Ovary (tissue), 9 donors: ENCODE measurements around the gene NFYC. TPM values are rescaled to one million over a fixed set of nuclear protein-coding genes. Genes with fewer than 3 reads are reported as not detected.
"Not testable (repeated sequence)": the region's sequence is repeated elsewhere in the genome, so short reads cannot be mapped to it uniquely, and the experiment has no call there.

Experiments
- DNase-seq, 5 donors: peaks; one replicate each; pipeline ENCODE4 v3.0.0-alpha.2; 2019 to 2020
- H3K27ac ChIP-seq, 2 donors: fragments of 200-600 bp; one replicate each; pipeline versions ENCODE4 v1.5.1 to v1.8.0; 2019 to 2022
- H3K27me3 ChIP-seq: fragments of 200-600 bp; one replicate; pipeline ENCODE4 v1.8.0; 2022
- H3K36me3 ChIP-seq: fragments of 200-600 bp; sonication (generic); one replicate; pipeline ENCODE4 v1.5.1; 2019
- H3K4me1 ChIP-seq: one replicate; pipeline ENCODE4 v1.8.1; 2013; ENCODE audit warnings: mild to moderate bottlenecking, moderate library complexity; ENCODE audit not compliant: insufficient read depth
- H3K4me3 ChIP-seq: fragments of 200-600 bp; sonication (generic); one replicate; pipeline ENCODE4 v1.5.1; 2017
- H3K9me3 ChIP-seq, 2 donors: fragments of 200-600 bp in 1 of 2; sonication (generic) in 1 of 2; one replicate each; pipeline versions ENCODE4 v1.5.1 to v1.8.1; 2013 to 2019; ENCODE audit warnings: mild to moderate bottlenecking in 1 of 2, moderate library complexity in 1 of 2
- EP300 ChIP-seq: sonication (generic); formaldehyde crosslinking; IDR thresholded peaks from one replicate; pipeline ENCODE4 v1.6.1; 2017; ENCODE audit warnings: antibody characterized with exemption
- POLR2A ChIP-seq: fragments of 450-650 bp; IDR thresholded peaks from one replicate; pipeline ENCODE4 v1.6.1; 2017; ENCODE audit warnings: antibody characterized with exemption, mild to moderate bottlenecking, moderate library complexity
- WGBS, 3 donors: extraction: QIAGEN DNeasy Blood & Tissue Kit in 1 of 3; methylation state at CpG; one replicate each; pipeline versions ENCODE4 v1.1.5 to v1.1.7; 2013 to 2017; 5-methylcytosine and 5-hydroxymethylcytosine counted together
- intact Hi-C, 4 donors: fragments of 100-400 bp; cut with DNase I; formaldehyde crosslinking; loops; one replicate each; pipeline versions ENCODE4 v1.11.0 to v1.15.1; 2022 to 2023
- polyA plus RNA-seq, 2 donors: library from polyadenylated mRNA; stranded (reverse); fragments of 200-250 nt in 1 of 2; fragments of 350-450 nt in 1 of 2; fragmentation: Illumina TruSeq in 1 of 2; extraction: RNeasy Lipid Tissue Mini Kit (QIAGEN cat#74804) in 1 of 2; gene quantifications; one replicate each; pipeline ENCODE4 v1.2.3, GENCODE V29; 2013 to 2014
- total RNA-seq, 7 donors: library from RNA; depleted of rRNA in 2 of 7; stranded (reverse); fragments of >200 nt in 2 of 7; fragmentation: NEBNext Ultra II Directional in 3 of 7; extraction: Animal tissue kit (Norgen Biotek cat#: 25700) in 3 of 7; gene quantifications; one replicate each; pipeline versions ENCODE4 v1.1.0 to v1.2.4, GENCODE V29; 2016 to 2023
- TF ChIP-seq, protein P1 (sequence below), 3 donors: fragments of 450-650 bp in 2 of 3; fragments of 200-600 bp in 1 of 3; IDR thresholded peaks; one replicate each; pipeline versions ENCODE4 v1.5.1 to v1.8.0; 2016 to 2022; ENCODE audit warnings: antibody characterized with exemption in 3 of 3, mild to moderate bottlenecking in 1 of 3
- donor health status: DM: no; HTN: no; CAD: no; lungs with moderate emphysema.
- donor health status: DM: no; HTN: no; CAD: no.
- donor health status: Bipolar disorder and iron deficiency.
- donor health status: DM: yes; HTN: yes; CAD: no.
- donor health status: DM: no; HTN: no; CAD: no.
- donor health status: DM: yes; HTN: yes; CAD: no.

Gene NFYC
- total and polyA plus RNA-seq, 9 donors = 28.8 to 90.9 (median 45.1) TPM

DNA sequence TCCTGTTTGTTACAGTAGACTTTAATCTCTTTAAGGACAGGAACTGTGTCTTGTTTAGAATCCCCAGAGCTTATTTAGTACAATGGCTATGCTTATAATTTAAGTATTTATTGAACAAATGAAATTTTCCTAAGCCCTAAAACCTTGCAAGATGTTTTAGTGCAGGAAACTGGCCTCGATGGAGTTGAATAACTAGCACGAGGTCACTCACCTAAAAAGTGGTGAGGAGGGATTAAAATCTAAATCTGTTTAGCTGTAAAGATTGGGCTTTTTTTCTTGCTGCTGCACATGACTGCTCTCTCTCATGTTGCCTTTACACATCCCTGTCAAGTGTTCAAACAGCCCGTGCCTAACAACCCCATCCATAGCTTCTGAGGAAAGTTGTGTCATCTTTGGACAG, 10.2 kb downstream of the NFYC start:
- 68 to 78% (median 75%) methylated on average over 3 of the region's 3 CpGs for WGBS, 3 donors
- no peaks in the 10 kb centered on the region for H3K9me3 ChIP-seq
- H3K27me3 ChIP-seq = no peaks in the 10 kb centered on the region
- TF ChIP-seq, protein P1, sequence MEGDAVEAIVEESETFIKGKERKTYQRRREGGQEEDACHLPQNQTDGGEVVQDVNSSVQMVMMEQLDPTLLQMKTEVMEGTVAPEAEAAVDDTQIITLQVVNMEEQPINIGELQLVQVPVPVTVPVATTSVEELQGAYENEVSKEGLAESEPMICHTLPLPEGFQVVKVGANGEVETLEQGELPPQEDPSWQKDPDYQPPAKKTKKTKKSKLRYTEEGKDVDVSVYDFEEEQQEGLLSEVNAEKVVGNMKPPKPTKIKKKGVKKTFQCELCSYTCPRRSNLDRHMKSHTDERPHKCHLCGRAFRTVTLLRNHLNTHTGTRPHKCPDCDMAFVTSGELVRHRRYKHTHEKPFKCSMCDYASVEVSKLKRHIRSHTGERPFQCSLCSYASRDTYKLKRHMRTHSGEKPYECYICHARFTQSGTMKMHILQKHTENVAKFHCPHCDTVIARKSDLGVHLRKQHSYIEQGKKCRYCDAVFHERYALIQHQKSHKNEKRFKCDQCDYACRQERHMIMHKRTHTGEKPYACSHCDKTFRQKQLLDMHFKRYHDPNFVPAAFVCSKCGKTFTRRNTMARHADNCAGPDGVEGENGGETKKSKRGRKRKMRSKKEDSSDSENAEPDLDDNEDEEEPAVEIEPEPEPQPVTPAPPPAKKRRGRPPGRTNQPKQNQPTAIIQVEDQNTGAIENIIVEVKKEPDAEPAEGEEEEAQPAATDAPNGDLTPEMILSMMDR (IDR thresholded peaks at IDR 0.05) = no peak
- TF ChIP-seq POLR2A (no peak), EP300 (no peak)
- no peak overlapping the region for H3K27ac ChIP-seq
- DNase-seq = no peak
- H3K4me1 ChIP-seq = peaks cover 10% of the 10 kb centered on the region
- intact Hi-C loops = no loop called here
- H3K36me3 ChIP-seq = no peaks in the 10 kb centered on the region
- no peak overlapping the region for H3K4me3 ChIP-seq

DNA sequence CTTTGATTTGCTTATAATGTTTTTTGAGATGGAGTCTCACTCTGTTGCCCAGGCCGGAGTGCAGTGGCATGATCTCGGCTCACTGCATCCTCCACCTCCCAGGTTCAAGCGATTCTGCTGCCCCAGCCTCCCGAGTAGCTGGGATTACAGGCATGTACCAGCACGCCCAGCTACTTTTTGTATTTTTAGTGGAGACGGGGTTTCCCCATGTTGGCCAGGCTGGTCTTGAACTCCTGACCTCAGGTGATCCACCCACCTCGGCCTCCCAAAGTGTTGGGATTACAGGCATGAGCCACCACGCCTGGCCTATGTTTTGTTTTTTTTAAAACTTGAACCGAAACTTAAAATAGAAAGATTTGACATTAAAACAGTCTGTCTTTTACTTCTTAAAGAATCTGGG, 11.3 kb downstream of the NFYC start:
- DNase-seq, intact Hi-C loops, H3K4me1 ChIP-seq, H3K4me3 ChIP-seq, H3K27ac ChIP-seq, H3K9me3 ChIP-seq, H3K36me3 ChIP-seq, H3K27me3 ChIP-seq: not testable (repeated sequence)
- 78 to 83% (median 80%) methylated on average over 9 of the region's 9 CpGs for WGBS, 3 donors

DNA sequence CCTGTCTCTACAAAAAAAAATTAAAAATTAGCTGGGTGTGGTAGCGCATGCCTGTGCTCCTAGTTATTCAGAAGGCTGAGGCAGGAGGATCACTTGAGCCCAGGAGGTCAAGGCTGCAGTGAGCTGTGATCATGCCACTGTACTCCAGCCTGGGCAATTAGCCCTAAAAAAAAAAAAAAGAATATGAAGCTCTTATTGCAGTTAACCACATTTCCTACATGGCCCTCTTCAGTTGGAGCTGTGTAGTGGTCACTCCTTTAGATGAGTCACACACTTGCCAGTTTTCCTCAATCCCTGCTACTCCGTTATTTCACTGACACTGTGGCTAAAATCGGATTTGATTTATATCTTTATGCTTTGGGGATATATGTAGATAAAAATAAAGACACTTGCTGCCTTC, 11.8 kb downstream of the NFYC start:
- Histone ChIP-seq H3K27ac (no peak overlapping the region), H3K4me3 (no peak overlapping the region), H3K36me3 (no peaks in the 10 kb centered on the region), H3K4me1 (peaks cover 7% of the 10 kb centered on the region), H3K9me3 (no peaks in the 10 kb centered on the region), H3K27me3 (no peaks in the 10 kb centered on the region)
- WGBS, 3 donors = 57 to 64% (median 62%) methylated on average over 3 of the region's 3 CpGs
- intact Hi-C loops = no loop called here
- TF ChIP-seq, protein P1 (IDR thresholded peaks at IDR 0.05) = no peak
- TF ChIP-seq EP300 (no peak), POLR2A (no peak)
- DNase-seq = peak in 1 of 5 donors; percentile 13

DNA sequence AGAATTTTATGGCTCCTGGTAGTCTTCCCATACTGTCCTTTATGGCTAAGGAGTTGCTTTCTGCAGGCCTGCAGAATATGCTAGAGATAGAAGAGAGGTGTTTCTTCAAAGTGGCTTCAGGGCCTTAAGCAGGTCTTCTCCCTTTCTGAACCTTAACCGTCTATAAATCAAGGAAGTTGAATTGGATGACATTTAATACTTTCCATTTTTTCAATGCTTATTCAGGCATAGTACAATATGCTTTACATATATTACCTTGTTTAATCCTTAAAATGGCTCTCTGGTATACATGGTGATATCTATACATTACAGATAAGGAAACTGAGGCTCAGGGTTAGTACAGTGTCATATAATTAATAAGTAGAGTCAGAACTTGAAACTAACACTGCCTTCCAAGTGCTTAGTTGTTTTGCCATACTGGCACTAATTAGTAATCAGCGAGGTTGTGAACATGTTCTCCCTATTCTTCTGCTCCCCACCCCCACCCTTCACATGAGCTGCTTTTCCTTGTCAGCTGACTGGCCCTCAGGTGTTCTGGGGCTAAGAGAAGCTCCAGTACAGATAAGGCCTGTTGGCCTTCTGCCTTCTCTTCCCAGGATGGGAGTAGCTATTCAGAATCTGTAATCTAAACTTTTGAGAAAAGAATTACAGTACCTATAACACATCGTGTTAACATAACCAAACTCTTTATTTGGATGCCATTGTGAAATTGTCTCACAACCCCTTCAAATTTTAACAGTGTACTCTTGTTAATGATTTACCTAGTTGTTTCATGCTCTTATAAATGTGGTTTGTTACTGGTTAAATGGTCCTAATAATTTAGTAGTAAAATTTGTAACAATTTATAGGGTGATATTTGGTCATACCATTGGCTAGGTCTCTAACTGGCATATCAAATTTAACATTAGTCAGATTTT, 13.6 kb downstream of the NFYC start:
- Histone ChIP-seq H3K4me1 (peaks cover 8% of the 10 kb centered on the region), H3K9me3 (no peaks in the 10 kb centered on the region), H3K4me3 (no peak overlapping the region), H3K36me3 (no peaks in the 10 kb centered on the region), H3K27me3 (no peaks in the 10 kb centered on the region), H3K27ac (no peak overlapping the region)
- TF ChIP-seq, protein P1 (IDR thresholded peaks at IDR 0.05) = no peak
- TF ChIP-seq POLR2A (no peak), EP300 (no peak)
- no peak for DNase-seq
- 85 to 88% (median 88%) methylated on average over 3 of the region's 3 CpGs for WGBS, 3 donors
- intact Hi-C loops = no loop called here

DNA sequence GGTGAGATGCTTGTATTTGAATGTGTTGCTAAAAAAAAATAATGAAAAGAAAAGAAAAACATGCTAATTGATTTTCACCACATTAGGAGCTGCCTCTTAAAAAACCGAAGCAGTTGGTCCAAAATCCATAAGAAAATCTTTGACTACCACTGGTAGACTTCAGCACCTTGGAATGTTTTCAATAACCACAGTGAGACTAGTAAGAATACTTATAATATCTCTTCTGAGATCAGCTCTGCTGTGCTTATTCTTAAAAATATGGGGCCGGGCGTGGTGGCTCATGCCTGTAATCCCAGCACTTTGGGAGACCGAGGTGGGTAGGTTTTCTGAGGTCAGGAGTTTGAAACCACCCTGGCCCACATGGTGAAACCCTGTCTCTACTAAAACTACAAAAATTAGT, 15.1 kb downstream of the NFYC start:
- Histone ChIP-seq H3K4me1 (peaks cover 11% of the 10 kb centered on the region), H3K27me3 (no peaks in the 10 kb centered on the region), H3K9me3 (no peaks in the 10 kb centered on the region), H3K4me3 (no peak overlapping the region), H3K27ac (no peak overlapping the region), H3K36me3 (no peaks in the 10 kb centered on the region)
- TF ChIP-seq, protein P1 (IDR thresholded peaks at IDR 0.05) = no peak
- DNase-seq = no peak
- WGBS, 3 donors = 97 to 100% (median 98%) methylated on average over 4 of the region's 4 CpGs
- intact Hi-C loops = no loop called here
